ENCODE results near the gene SNAI3. TPM values are rescaled to one million over a fixed set of nuclear protein-coding genes. Genes with fewer than 3 reads are reported as not detected.

SNAI3 gene
- total RNA-seq, 1 experiment from 2014 or later, result not detected

DNA sequence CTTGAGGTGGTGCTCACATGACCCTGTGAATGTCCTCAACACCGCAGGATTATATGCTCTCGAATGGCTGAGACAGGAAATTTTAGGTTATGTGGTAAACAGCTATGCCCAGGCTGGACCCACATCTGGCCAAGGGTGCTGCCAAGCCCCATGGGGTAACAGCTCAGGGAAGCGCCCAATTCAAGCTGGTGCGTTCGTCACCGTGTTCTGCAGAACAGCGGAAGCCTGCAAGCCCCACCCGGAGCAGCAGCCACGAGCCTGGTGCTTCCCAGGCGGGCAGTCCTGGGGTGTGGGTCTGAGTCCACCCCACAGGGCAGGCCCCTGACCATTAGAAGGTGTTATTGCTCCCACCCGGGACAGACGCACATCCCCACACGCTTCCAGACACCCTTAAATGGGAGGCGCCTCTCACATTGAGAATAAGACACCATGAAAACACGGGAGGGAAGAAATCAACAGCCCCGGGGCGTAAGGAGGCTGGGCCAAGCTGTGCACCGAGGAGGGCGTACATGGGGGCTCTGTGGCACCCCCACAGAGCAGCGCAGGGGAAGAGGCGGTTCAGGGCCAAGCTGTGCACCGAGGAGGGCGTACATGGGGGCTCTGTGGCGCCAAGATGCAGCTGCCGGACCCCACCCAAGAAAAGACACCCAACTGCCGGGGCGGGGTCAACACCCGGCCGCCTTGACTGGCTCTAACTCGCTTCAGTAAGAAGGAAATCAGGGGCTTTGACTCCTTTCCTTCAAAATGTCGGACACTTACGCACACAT is 32.5 kb downstream of the SNAI3 start:
- Histone ChIP-seq H3K4me1 (ENCODE audit: control insufficient read depth, insufficient read depth, low read length) (peaks cover 14% of the 10 kb centered on the region), H3K27me3 (ENCODE audit: control insufficient read depth, insufficient read depth, low read length) (no peaks in the 10 kb centered on the region), H3K9me3 (ENCODE audit: control insufficient read depth, insufficient read depth, low read depth, low read length) (no peaks in the 10 kb centered on the region), H3K4me3 (ENCODE audit: low read depth in 2 of 2, low read length in 2 of 2) (no peak overlapping the region), H3K36me3 (ENCODE audit: control insufficient read depth, insufficient read depth, low read length) (peaks cover 6% of the 10 kb centered on the region; the same call in 1 of the 2 replicates), H3K27ac (ENCODE audit: low read length) (no peak overlapping the region)
- DNase-seq (ENCODE audit: low read depth, low spot score), result no peak
- intact Hi-C loops (cut with micrococcal nuclease; ENCODE audit: unreplicated experiment) (no loop called here), in situ Hi-C loops (cut with HindIII; ENCODE audit: low pct_unique_long_range_greater_than_20kb, low sequenced_read_pairs) (no loop called here)
- ATAC-seq, result no peak
- CTCF ChIA-PET, result no interaction called here
- BruUV-seq (replicated peaks), result no TSS peak
- POLR2A ChIA-PET, result no interaction called here
- TF ChIP-seq SIN3A (IDR thresholded peaks at IDR 0.05; ENCODE audit: borderline replicate concordance, insufficient read depth, low read depth, low read length), result no peak

DNA sequence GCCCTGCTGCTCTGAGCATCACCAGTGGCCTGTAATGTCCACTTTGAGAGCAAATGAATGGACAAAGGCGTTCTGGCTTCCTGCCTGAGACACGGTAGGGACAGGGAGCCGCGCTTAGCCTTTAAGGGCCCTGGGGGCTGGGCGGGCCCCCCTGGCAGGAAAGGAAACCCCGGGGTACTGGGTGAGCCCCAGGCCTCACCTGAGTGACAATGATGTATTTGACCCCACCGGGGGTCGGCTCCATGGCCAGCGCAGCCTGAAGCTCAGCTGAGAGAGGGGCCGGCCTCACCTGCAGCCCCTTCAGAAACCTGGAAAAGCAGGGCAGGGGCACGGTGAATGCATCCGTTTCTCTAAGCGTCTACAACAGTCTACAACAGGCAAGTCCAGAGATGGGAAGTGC is 33.2 kb downstream of the SNAI3 start:
- no peaks in the 10 kb centered on the region for H3K9me3 ChIP-seq (ENCODE audit: control insufficient read depth, insufficient read depth, low read depth, low read length)
- no peak overlapping the region for H3K27ac ChIP-seq (ENCODE audit: low read length)
- TF ChIP-seq, protein P1, sequence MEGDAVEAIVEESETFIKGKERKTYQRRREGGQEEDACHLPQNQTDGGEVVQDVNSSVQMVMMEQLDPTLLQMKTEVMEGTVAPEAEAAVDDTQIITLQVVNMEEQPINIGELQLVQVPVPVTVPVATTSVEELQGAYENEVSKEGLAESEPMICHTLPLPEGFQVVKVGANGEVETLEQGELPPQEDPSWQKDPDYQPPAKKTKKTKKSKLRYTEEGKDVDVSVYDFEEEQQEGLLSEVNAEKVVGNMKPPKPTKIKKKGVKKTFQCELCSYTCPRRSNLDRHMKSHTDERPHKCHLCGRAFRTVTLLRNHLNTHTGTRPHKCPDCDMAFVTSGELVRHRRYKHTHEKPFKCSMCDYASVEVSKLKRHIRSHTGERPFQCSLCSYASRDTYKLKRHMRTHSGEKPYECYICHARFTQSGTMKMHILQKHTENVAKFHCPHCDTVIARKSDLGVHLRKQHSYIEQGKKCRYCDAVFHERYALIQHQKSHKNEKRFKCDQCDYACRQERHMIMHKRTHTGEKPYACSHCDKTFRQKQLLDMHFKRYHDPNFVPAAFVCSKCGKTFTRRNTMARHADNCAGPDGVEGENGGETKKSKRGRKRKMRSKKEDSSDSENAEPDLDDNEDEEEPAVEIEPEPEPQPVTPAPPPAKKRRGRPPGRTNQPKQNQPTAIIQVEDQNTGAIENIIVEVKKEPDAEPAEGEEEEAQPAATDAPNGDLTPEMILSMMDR (IDR thresholded peaks at IDR 0.05), result no peak
- TF ChIP-seq POLR2AphosphoS5 (IDR thresholded peaks at IDR 0.05; ENCODE audit: low read depth, low read length) (no peak), SIN3A (IDR thresholded peaks at IDR 0.05; ENCODE audit: borderline replicate concordance, insufficient read depth, low read depth, low read length) (no peak), TCF7L2 (IDR thresholded peaks at IDR 0.05; ENCODE audit: low read depth, low read length) (no peak)
- TF ChIP-seq, protein P2, sequence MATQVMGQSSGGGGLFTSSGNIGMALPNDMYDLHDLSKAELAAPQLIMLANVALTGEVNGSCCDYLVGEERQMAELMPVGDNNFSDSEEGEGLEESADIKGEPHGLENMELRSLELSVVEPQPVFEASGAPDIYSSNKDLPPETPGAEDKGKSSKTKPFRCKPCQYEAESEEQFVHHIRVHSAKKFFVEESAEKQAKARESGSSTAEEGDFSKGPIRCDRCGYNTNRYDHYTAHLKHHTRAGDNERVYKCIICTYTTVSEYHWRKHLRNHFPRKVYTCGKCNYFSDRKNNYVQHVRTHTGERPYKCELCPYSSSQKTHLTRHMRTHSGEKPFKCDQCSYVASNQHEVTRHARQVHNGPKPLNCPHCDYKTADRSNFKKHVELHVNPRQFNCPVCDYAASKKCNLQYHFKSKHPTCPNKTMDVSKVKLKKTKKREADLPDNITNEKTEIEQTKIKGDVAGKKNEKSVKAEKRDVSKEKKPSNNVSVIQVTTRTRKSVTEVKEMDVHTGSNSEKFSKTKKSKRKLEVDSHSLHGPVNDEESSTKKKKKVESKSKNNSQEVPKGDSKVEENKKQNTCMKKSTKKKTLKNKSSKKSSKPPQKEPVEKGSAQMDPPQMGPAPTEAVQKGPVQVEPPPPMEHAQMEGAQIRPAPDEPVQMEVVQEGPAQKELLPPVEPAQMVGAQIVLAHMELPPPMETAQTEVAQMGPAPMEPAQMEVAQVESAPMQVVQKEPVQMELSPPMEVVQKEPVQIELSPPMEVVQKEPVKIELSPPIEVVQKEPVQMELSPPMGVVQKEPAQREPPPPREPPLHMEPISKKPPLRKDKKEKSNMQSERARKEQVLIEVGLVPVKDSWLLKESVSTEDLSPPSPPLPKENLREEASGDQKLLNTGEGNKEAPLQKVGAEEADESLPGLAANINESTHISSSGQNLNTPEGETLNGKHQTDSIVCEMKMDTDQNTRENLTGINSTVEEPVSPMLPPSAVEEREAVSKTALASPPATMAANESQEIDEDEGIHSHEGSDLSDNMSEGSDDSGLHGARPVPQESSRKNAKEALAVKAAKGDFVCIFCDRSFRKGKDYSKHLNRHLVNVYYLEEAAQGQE (IDR thresholded peaks at IDR 0.05; ENCODE audit: insufficient read depth in 1 of 2, low read depth in 2 of 2, low read length in 1 of 2), result no peak
- DNase-seq (ENCODE audit: low read depth, low spot score) (no peak), ATAC-seq (no peak)
- in situ Hi-C loops (cut with HindIII; ENCODE audit: low pct_unique_long_range_greater_than_20kb, low sequenced_read_pairs), result no loop called here
- POLR2A ChIA-PET, result no interaction called here
- H3K4me1 ChIP-seq (ENCODE audit: control insufficient read depth, insufficient read depth, low read length), result peaks cover 14% of the 10 kb centered on the region
- intact Hi-C loops (cut with micrococcal nuclease; ENCODE audit: unreplicated experiment), result no loop called here
- no peaks in the 10 kb centered on the region for H3K27me3 ChIP-seq (ENCODE audit: control insufficient read depth, insufficient read depth, low read length)
- BruUV-seq (replicated peaks), result no TSS peak
- CTCF ChIA-PET, result no interaction called here
- H3K36me3 ChIP-seq (ENCODE audit: control insufficient read depth, insufficient read depth, low read length), result peaks cover 6% of the 10 kb centered on the region; the same call in 1 of the 2 replicates
- H3K4me3 ChIP-seq (ENCODE audit: low read depth in 2 of 2, low read length in 2 of 2), result no peak overlapping the region

DNA sequence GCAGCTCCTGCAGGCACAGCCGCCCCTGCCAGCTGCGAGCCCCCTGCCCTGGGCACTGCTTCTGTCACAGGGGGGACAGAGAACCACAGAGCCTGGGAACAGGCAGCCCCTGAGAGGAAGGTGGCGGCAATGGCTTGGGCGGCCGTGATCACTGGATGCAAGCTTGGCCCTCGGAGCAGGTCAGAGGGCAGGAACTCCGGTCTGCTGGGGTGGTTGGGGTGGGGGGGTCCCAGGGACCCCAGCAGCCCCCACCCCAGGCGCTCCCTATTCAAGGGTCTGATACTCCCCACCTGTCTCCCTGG is 33.6 kb downstream of the SNAI3 start:
- no peaks in the 10 kb centered on the region for H3K27me3 ChIP-seq (ENCODE audit: control insufficient read depth, insufficient read depth, low read length)
- H3K4me1 ChIP-seq (ENCODE audit: control insufficient read depth, insufficient read depth, low read length), result peaks cover 14% of the 10 kb centered on the region
- H3K4me3 ChIP-seq (ENCODE audit: low read depth in 2 of 2, low read length in 2 of 2), result no peak overlapping the region
- intact Hi-C loops (cut with micrococcal nuclease; ENCODE audit: unreplicated experiment), result no loop called here
- peaks cover 6% of the 10 kb centered on the region; the same call in 1 of the 2 replicates for H3K36me3 ChIP-seq (ENCODE audit: control insufficient read depth, insufficient read depth, low read length)
- no peaks in the 10 kb centered on the region for H3K9me3 ChIP-seq (ENCODE audit: control insufficient read depth, insufficient read depth, low read depth, low read length)
- ChIA-PET POLR2A (no interaction called here), CTCF (no interaction called here)
- BruUV-seq (replicated peaks), result no TSS peak
- no peak for DNase-seq (ENCODE audit: low read depth, low spot score)
- H3K27ac ChIP-seq (ENCODE audit: low read length), result no peak overlapping the region
- TF ChIP-seq, protein P2 (IDR thresholded peaks at IDR 0.05; ENCODE audit: insufficient read depth in 1 of 2, low read depth in 2 of 2, low read length in 1 of 2), result no peak
- TF ChIP-seq TCF7L2 (IDR thresholded peaks at IDR 0.05; ENCODE audit: low read depth, low read length) (no peak), SIN3A (IDR thresholded peaks at IDR 0.05; ENCODE audit: borderline replicate concordance, insufficient read depth, low read depth, low read length) (no peak), POLR2AphosphoS5 (IDR thresholded peaks at IDR 0.05; ENCODE audit: low read depth, low read length) (no peak)
- TF ChIP-seq, protein P1 (IDR thresholded peaks at IDR 0.05), result no peak
- in situ Hi-C loops (cut with HindIII; ENCODE audit: low pct_unique_long_range_greater_than_20kb, low sequenced_read_pairs), result no loop called here
- no peak for ATAC-seq
